Thyroid gland (tissue), 4 donors: ENCODE results near the gene KRTAP5-2.

Experiments
- CTCF ChIP-seq, 6 experiments: fragments of 200-600 bp in 3 of 6; fragments of 450-650 bp in 3 of 6; sonication (generic) in 3 of 6; IDR thresholded peaks; one replicate each; pipeline ENCODE4 v1.5.1; 2016 to 2019; ENCODE audit warnings: antibody characterized with exemption in 6 of 6, mild to moderate bottlenecking in 2 of 6, inconsistent platforms in 1 of 6, moderate library complexity in 1 of 6
- POLR2A ChIP-seq, 2 donors: fragments of 450-650 bp; IDR thresholded peaks; one replicate each; pipeline ENCODE4 v1.6.1; 2017; ENCODE audit warnings: antibody characterized with exemption in 2 of 2, mild to moderate bottlenecking in 2 of 2, moderate library complexity in 1 of 2

DNA sequence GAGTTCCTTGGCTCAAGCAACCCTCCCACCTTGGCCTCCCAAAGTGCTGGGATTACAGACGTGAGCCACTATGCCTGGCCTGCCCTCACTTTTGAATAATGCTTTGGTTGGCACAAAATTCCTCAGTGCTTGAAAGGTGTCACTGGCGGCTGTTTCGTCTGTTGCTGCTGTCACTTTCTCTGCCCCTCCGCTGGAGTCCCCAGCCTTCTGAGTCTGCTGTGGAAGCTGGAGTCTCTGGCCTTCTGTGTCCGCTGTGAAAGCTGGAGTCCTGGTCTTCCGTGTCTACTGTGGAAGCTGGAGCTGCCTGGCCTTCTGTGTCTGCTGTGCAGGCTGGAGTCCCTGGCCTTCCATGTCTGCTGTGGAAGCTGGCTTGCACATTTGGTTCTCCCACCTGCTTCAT, 8.1 kb downstream of the KRTAP5-2 start:
- TF ChIP-seq CTCF (IDR thresholded peaks at IDR 0.05) (no peak), POLR2A (IDR thresholded peaks at IDR 0.05) (no peak)
